ENCODE data around the gene KLC3. TPM values are rescaled to one million over a fixed set of nuclear protein-coding genes. Genes with fewer than 3 reads are reported as not detected.

KLC3 gene
- total RNA-seq, 1 experiment from 2014 or later = 22.8 TPM

DNA sequence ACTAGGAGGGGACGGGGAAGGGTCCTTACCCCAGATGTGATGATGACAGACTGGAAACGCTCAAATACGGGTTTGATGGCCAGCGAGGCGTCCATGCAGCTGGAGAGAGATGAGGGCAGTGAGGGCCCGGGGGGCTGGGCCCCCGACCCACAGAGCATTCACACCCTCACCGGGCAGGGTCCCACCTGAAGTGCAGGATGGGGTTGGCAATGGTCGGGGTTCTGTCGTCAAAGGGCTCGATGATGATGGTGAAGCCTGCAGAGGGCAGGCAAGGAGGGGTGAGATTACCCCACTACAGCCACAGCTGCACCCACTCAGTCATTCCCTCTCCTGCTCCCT lies 16.9 kb downstream of the KLC3 start:
- POLR2A ChIA-PET = no interaction called here
- no peaks in the 10 kb centered on the region for H3K4me1 ChIP-seq (ENCODE audit: control insufficient read depth in 1 of 2, insufficient read depth in 2 of 2, low read length in 2 of 2)
- H3K79me2 ChIP-seq (ENCODE audit: insufficient read depth, low read length) = no peaks in the 10 kb centered on the region
- H3K27me3 ChIP-seq (ENCODE audit: insufficient read depth, low read length) = no peaks in the 10 kb centered on the region
- H4K20me1 ChIP-seq (ENCODE audit: insufficient read depth) = no peaks in the 10 kb centered on the region
- intact Hi-C loops (cut with micrococcal nuclease) = no loop called here
- no peaks in the 10 kb centered on the region for H3K9me2 ChIP-seq (ENCODE audit: insufficient read depth)
- CTCF ChIA-PET = no interaction called here
- H3K27ac ChIP-seq (ENCODE audit: low read depth, low read length) = no peak overlapping the region
- TF ChIP-seq EZH2phosphoT487 (IDR thresholded peaks at IDR 0.05; ENCODE audit: borderline replicate concordance) (no peak), SRF (IDR thresholded peaks at IDR 0.05; ENCODE audit: low read depth) (no peak), SP1 (IDR thresholded peaks at IDR 0.05; ENCODE audit: low read depth) (no peak), EGR1 (IDR thresholded peaks at IDR 0.05; ENCODE audit: low read depth) (no peak), JUND (IDR thresholded peaks at IDR 0.05) (no peak), CBX3 (IDR thresholded peaks at IDR 0.05; ENCODE audit: low read depth) (no peak), ELF1 (IDR thresholded peaks at IDR 0.05; ENCODE audit: borderline replicate concordance, low read depth) (no peak)
- TF ChIP-seq, protein P1, sequence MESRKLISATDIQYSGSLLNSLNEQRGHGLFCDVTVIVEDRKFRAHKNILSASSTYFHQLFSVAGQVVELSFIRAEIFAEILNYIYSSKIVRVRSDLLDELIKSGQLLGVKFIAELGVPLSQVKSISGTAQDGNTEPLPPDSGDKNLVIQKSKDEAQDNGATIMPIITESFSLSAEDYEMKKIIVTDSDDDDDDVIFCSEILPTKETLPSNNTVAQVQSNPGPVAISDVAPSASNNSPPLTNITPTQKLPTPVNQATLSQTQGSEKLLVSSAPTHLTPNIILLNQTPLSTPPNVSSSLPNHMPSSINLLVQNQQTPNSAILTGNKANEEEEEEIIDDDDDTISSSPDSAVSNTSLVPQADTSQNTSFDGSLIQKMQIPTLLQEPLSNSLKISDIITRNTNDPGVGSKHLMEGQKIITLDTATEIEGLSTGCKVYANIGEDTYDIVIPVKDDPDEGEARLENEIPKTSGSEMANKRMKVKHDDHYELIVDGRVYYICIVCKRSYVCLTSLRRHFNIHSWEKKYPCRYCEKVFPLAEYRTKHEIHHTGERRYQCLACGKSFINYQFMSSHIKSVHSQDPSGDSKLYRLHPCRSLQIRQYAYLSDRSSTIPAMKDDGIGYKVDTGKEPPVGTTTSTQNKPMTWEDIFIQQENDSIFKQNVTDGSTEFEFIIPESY (IDR thresholded peaks at IDR 0.05; ENCODE audit: extremely low read depth, insufficient replicate concordance, low read length) = no peak
- TF ChIP-seq, protein P2, sequence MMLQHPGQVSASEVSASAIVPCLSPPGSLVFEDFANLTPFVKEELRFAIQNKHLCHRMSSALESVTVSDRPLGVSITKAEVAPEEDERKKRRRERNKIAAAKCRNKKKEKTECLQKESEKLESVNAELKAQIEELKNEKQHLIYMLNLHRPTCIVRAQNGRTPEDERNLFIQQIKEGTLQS (IDR thresholded peaks at IDR 0.05) = no peak
- TF ChIP-seq, protein P3, sequence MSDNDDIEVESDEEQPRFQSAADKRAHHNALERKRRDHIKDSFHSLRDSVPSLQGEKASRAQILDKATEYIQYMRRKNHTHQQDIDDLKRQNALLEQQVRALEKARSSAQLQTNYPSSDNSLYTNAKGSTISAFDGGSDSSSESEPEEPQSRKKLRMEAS (IDR thresholded peaks at IDR 0.05) = no peak
- no peak overlapping the region for H3K9ac ChIP-seq (ENCODE audit: low read length)
- H3K9me3 ChIP-seq (ENCODE audit: control insufficient read depth in 1 of 2, insufficient read depth in 1 of 2, low read depth in 1 of 2, low read length in 2 of 2) = no peaks in the 10 kb centered on the region
- no peak overlapping the region for H2AFZ ChIP-seq (ENCODE audit: low read depth, low read length, poor library complexity, severe bottlenecking)
- H3K4me2 ChIP-seq (ENCODE audit: low read length) = no peak overlapping the region
- ATAC-seq (no peak), DNase-seq (ENCODE audit: low read depth, low spot score) (no peak)
- no TSS peak for BruUV-seq (replicated peaks)
- no peak overlapping the region for H3K4me3 ChIP-seq (replicated peaks in 1 of 2; ENCODE audit: low read depth in 1 of 2, low read length in 2 of 2)
- RAD21 ChIA-PET (ENCODE audit: low non-redundant PET in 1 of 2, low total read pairs in 2 of 2, uncharacterized antibody in 2 of 2, unreplicated experiment in 2 of 2) = no interaction called here
- H3K36me3 ChIP-seq (ENCODE audit: control insufficient read depth in 1 of 2, insufficient read depth in 2 of 2, low read length in 2 of 2) = peaks cover 28 to 43% of the 10 kb centered on the region in 2 experiments; a peak in 3 of 4 replicates

All from HCT116 (cell line).